ENCODE measurements around the gene USP50.
"Not testable (repeated sequence)": the region's sequence is repeated elsewhere in the genome, so short reads cannot be mapped to it uniquely, and the experiment has no call there.

The USP50 gene

GRCh38 chr15:50546566-50546965, at the start of gene USP50:
TSS of gene USP50 (minus strand) at chr15:50546666. CDS start at chr15:50546525, 141 bp downstream.
- DNase-seq: no peak

- no peak for DNase-seq
Observed at GRCh38 chr15:50594311-50594710, 47.8 kb upstream of the USP50 start.

- no peak for DNase-seq
Observed at GRCh38 chr15:50593761-50594160, 47.3 kb upstream of the USP50 start.

- DNase-seq: no peak
Observed at GRCh38 chr15:50590288-50590687, 43.8 kb upstream of the USP50 start.

GRCh38 chr15:50577492-50577891, 31.0 kb upstream of the USP50 start:
- DNase-seq: no peak

GRCh38 chr15:50576166-50576565, 29.7 kb upstream of the USP50 start:
- DNase-seq: no peak

GRCh38 chr15:50573842-50574241, 27.4 kb upstream of the USP50 start:
- DNase-seq: not testable (repeated sequence)

GRCh38 chr15:50563756-50564155, 17.3 kb upstream of the USP50 start:
- no peak for DNase-seq

DNA sequence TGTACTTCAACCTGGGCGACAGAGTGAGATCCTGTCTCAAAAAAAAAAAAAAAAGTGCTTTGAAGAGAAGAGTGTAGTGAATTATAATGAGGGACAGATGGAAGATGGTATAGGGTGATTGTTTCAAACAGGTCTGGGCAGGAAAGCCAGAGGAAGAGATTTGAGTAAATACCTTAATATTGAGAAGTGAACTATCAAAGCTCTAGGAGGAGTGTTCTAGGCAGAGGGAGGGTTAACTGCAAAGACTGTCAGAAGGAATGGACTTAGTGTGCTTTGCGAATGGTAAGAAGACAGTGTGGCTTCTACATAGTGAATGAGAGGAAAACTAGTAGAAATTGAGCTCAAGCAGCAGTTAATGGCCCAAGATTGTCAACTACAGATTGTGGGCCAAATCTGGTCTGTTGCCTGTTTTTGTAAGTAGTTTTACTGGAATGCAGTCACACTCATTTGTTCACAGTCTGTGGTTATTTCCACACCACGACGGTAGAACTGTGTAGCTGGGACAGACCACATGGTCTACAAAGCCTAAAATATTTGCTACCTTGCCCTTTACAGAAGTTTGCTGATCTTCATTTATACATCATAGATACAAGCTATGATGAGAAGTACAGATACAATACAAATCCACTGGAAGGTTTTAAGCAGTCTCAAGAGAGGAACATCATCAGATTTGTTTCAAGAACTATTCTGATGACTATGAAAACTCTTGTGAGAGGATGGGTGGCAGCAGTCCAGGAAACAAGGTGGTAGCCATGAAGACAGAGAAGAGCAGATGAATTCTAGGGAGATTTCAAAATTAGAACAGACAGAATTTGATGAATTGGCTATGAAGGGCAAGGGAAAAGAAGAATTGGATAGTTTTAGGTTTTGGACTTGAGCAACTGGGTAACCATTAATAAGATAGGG, 16.5 kb upstream of the USP50 start:
- no peak for DNase-seq

DNA sequence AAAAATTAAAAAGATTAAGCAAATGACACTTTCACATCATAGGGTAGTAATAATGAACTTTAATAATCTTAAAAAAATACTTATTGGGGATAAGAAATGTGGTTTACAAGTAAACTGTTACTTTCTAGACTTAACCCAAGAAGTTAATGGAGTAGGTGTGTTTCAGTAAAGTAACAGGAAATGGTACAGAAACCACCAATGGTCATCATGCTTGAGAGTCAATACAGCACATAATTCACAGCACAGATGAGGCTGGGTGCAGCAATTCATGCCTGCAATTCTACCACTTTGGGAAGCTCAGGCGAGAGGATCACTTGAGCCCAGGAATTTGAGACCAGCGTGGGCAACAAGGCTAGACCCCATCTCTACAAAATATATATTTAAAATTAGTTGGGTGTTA, 11.5 kb upstream of the USP50 start:
- DNase-seq: no peak

GRCh38 chr15:50556642-50557371, 10.3 kb upstream of the USP50 start:
- no peak for DNase-seq

- DNase-seq: no peak
Observed at GRCh38 chr15:50552238-50552637, 5.8 kb upstream of the USP50 start.

DNA sequence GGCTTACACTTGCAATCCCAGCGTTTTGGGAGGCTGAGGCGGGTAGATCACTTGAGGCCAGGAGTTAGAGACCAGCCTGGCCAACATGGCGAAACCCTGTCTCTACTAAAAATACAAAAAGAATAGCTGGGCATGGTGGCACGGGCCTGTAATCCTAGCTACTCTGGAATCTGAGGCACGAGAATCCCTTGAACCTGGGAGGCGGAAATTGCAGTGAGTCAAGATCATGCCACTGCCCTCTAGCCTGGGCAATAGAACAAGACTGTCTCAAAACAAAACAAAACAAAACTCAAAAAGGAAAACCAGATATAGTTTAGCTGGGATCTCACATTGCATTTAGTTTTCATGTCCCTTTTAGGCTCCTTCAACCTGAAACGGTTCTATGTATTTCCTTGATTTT, 2.9 kb upstream of the USP50 start:
- no peak for DNase-seq

DNA sequence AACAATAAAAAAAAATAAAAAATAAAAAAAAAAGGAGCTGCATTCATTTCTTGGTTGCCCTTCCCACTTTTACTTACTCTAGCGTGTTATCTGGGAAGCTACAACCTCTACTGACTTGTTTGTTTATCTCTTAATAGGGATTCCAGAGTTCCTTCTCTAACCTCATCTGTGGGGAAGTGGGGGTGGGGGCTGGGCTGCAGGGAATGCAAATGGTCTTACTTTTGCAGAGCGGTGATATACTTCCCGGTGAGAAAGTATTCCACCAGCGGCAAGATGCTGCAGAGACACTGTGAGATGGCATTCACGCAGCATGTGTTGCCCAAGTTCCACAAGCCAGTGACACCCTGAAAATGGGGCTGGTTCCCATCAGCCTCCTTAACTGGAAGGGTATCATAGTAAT, 2.1 kb downstream of the USP50 start:
- no peak for DNase-seq

- DNase-seq: no peak
Observed at GRCh38 chr15:50543556-50543955, 2.9 kb downstream of the USP50 start.

GRCh38 chr15:50542887-50543210, 3.6 kb downstream of the USP50 start:
- DNase-seq: no peak

GRCh38 chr15:50531766-50532165, 14.7 kb downstream of the USP50 start:
- DNase-seq: no peak

DNA sequence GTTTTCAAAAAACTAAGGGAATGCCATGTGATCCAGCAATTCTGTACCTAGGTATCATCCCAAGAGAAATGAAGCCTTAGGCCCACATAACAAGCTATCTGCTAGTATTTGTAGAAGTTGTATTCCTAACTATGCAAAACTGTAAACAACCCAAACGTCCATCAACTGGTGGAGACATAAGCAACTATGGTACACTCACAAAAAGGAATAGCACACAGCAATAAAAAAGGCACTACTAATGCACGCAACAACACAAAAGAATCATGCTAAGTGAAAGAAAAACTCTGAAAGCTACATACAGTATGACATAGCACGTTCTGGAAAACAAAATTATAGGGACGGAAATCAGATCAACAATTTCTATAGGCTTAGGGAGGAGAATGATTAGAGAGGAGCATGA, 15.3 kb downstream of the USP50 start:
- DNase-seq: no peak

- no peak for DNase-seq
Observed at GRCh38 chr15:50523851-50524251, 22.6 kb downstream of the USP50 start.

- DNase-seq: no peak
Observed at GRCh38 chr15:50519740-50520425, 26.6 kb downstream of the USP50 start.

DNA sequence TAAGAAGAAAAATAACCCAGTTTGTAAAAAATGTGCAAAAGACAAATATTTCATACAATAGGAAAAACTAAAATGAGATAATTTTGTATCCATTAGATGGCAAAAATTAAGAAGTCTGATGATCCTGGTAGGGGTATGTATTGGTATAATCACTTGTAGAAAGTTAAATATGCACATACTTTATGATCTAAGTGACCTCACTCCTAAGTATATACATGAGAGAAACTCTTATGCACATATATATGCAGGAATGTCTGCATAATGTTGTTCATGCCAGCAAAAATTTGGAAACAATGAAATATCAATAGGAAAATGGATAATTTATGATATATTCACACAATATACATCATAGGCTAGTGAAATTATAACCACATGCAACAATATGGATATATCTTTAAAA, 33.5 kb downstream of the USP50 start:
- no peak for DNase-seq

GRCh38 chr15:50506121-50506520, 40.3 kb downstream of the USP50 start:
- DNase-seq: no peak

DNA sequence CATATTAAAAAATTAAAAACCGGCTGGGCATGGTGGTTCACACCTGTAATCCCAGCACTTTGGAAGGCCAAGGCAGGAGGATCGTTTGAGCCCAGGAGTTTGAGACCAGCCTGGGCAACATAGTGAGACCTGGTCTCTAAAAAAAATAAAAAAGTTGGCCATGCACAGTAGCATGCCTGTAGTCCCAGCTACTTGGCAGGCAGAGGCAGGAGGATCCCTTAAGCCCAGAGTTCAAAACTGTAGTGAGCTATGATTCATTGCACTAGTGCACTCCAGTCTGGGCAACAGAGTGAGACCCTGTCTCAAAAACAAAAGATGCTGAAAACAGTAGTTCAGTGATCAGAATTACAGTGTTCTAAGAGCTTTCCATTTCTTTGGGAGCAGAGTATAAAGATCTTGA, 40.8 kb downstream of the USP50 start:
- not testable (repeated sequence) for DNase-seq

DNA sequence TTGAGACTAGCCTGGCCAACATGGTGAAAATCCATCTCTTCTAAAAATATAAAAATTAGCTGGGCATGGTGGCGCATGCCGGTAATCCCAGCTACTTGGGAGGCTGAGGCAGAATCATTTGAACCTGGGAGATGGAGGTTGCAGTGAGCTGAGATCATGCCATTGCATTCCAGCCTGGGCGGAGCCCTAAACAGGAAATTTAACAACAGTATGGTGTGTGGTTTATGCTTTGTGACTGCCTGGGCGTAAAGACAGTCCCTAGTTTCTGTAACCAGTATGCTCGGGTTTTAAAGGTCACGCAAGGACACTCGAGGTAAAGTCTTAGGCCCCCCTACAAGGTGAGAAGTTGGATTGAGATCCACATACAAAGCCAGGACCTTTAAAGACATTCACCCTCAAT, 43.3 kb downstream of the USP50 start:
- no peak for DNase-seq

All from NCI-H510A treated with DMSO at 0.1 percent for 48 hours (cell line).